Hepatocyte (in vitro differentiated cells): ENCODE data around the gene SPATA2L. TPM values are rescaled to one million over a fixed set of nuclear protein-coding genes. Genes with fewer than 3 reads are reported as not detected.
"Not testable (repeated sequence)": the region's sequence is repeated elsewhere in the genome, so short reads cannot be mapped to it uniquely, and the experiment has no call there.

Source experiments
- DNase-seq: peaks from one replicate; pipeline ENCODE4 v3.0.0-alpha.2; 2016; ENCODE audit warnings: low spot score
- H2AFZ ChIP-seq: fragments of 200-600 bp; sonication (generic); 2 replicates; pipeline ENCODE4 v1.6.0; 2016; ENCODE audit warnings: antibody characterized with exemption, mild to moderate bottlenecking
- H3K27ac ChIP-seq: fragments of 200-600 bp; sonication (generic); 2 replicates; pipeline ENCODE4 v1.5.1; 2016; ENCODE audit warnings: mild to moderate bottlenecking
- H3K27me3 ChIP-seq: fragments of 200-600 bp; sonication (generic); 2 replicates; pipeline ENCODE4 v1.6.1; 2016
- H3K36me3 ChIP-seq: fragments of 200-600 bp; sonication (generic); replicated peaks from 2 replicates; pipeline ENCODE4 v1.5.1; 2016; ENCODE audit warnings: low read depth; ENCODE audit not compliant: insufficient read depth
- H3K4me1 ChIP-seq: fragments of 200-600 bp; sonication (generic); 2 replicates; pipeline ENCODE4 v1.5.1; 2016; ENCODE audit warnings: mild to moderate bottlenecking, moderate library complexity; ENCODE audit not compliant: insufficient read depth
- H3K4me2 ChIP-seq: fragments of 200-600 bp; sonication (generic); 2 replicates; pipeline ENCODE4 v1.6.0; 2016
- H3K4me3 ChIP-seq: fragments of 200-600 bp; sonication (generic); 2 replicates; pipeline ENCODE4 v1.5.1; 2016; ENCODE audit warnings: mild to moderate bottlenecking
- H3K79me2 ChIP-seq: fragments of 200-600 bp; sonication (generic); 2 replicates; pipeline ENCODE4 v1.6.0; 2017; ENCODE audit warnings: mild to moderate bottlenecking
- H3K9me2 ChIP-seq: fragments of 200-600 bp; sonication (generic); replicated peaks from 2 replicates; pipeline ENCODE4 v1.6.0; 2017; ENCODE audit warnings: mild to moderate bottlenecking; ENCODE audit not compliant: insufficient read depth
- H3K9me3 ChIP-seq: fragments of 200-600 bp; sonication (generic); 2 replicates; pipeline ENCODE4 v1.5.1; 2016; ENCODE audit warnings: low read depth, mild to moderate bottlenecking
- H4K20me1 ChIP-seq: fragments of 200-600 bp; sonication (generic); 2 replicates; pipeline ENCODE4 v1.6.0; 2016; ENCODE audit warnings: mild to moderate bottlenecking; ENCODE audit not compliant: insufficient read depth, poor library complexity, severe bottlenecking
- CTCF ChIP-seq: fragments of 200-600 bp; sonication (generic); IDR thresholded peaks from 2 replicates; pipeline ENCODE4 v1.5.1; 2016; ENCODE audit warnings: antibody characterized with exemption, mild to moderate bottlenecking; ENCODE audit not compliant: poor library complexity
- EZH2 ChIP-seq: fragments of 200-600 bp; sonication (generic); IDR thresholded peaks from 2 replicates; pipeline ENCODE4 v1.6.1; 2016; ENCODE audit warnings: antibody characterized with exemption, mild to moderate bottlenecking, borderline replicate concordance
- EZH2phosphoT487 ChIP-seq: fragments of 200-600 bp; sonication (generic); IDR thresholded peaks from one replicate; pipeline ENCODE4 v1.6.1; 2018; ENCODE audit warnings: antibody characterized with exemption, mild to moderate bottlenecking, low read depth, moderate library complexity; ENCODE audit not compliant: unreplicated experiment, severe bottlenecking
- WGBS: methylation state at CpG from one replicate; pipeline ENCODE4 v1.1.6; 2016; ENCODE audit warnings: low lambda C conversion rate; ENCODE audit errors: missing lambda C conversion rate; 5-methylcytosine and 5-hydroxymethylcytosine counted together
- polyA plus RNA-seq: library from polyadenylated mRNA; unstranded; fragments of >200 nt; fragmentation: Nextera tagmentation; extraction: Ambion mirVana; gene quantifications from 2 replicates; pipeline ENCODE4 v1.2.1, GENCODE V29; 2016
- total RNA-seq: library from RNA; depleted of rRNA; stranded (reverse); fragments of >200 nt; gene quantifications from 2 replicates; pipeline ENCODE4 v1.2.3, GENCODE V29; 2014

Gene SPATA2L
- total and polyA plus RNA-seq, 2 experiments from 2014 or later = 25.0 to 32.9 TPM

GRCh38 chr16:89668790-89669158 is 32.7 kb downstream of the SPATA2L start:
- 95% methylated on average over 5 of the region's 5 CpGs for WGBS

GRCh38 chr16:89667633-89668032 is 33.9 kb downstream of the SPATA2L start:
- Histone ChIP-seq H3K4me3 (no peak overlapping the region), H3K27me3 (no peaks in the 10 kb centered on the region), H3K36me3 (no peaks in the 10 kb centered on the region), H4K20me1 (no peaks in the 10 kb centered on the region), H3K4me1 (peaks cover 7% of the 10 kb centered on the region), H3K79me2 (no peaks in the 10 kb centered on the region), H3K9me2 (no peaks in the 10 kb centered on the region), H2AFZ (no peak overlapping the region), H3K27ac (no peak overlapping the region), H3K4me2 (no peak overlapping the region), H3K9me3 (no peaks in the 10 kb centered on the region)
- 86% methylated on average over 9 of the region's 9 CpGs for WGBS
- TF ChIP-seq CTCF (no peak), EZH2 (no peak), EZH2phosphoT487 (no peak)
- DNase-seq = no peak

More at GRCh38 chr16:89668790-89669158, 32.7 kb downstream of the SPATA2L start:
- Histone ChIP-seq H3K27ac (no peak overlapping the region), H2AFZ (no peak overlapping the region), H3K4me3 (no peak overlapping the region), H3K9me2 (no peaks in the 10 kb centered on the region), H3K36me3 (no peaks in the 10 kb centered on the region), H3K4me2 (no peak overlapping the region), H3K79me2 (no peaks in the 10 kb centered on the region), H3K4me1 (peaks cover 7% of the 10 kb centered on the region), H3K27me3 (no peaks in the 10 kb centered on the region), H4K20me1 (no peaks in the 10 kb centered on the region), H3K9me3 (no peaks in the 10 kb centered on the region)
- DNase-seq = no peak
- no peak for TF ChIP-seq EZH2
- TF ChIP-seq EZH2phosphoT487 = no peak
- TF ChIP-seq CTCF = no peak

GRCh38 chr16:89667000-89667399 is 34.5 kb downstream of the SPATA2L start:
- WGBS = 73% methylated on average over 7 of the region's 7 CpGs
- H2AFZ ChIP-seq, H3K4me2 ChIP-seq, H3K27ac ChIP-seq, DNase-seq, H3K9me3 ChIP-seq, H4K20me1 ChIP-seq, H3K4me3 ChIP-seq, H3K79me2 ChIP-seq, H3K4me1 ChIP-seq, H3K9me2 ChIP-seq, H3K27me3 ChIP-seq, H3K36me3 ChIP-seq: not testable (repeated sequence)
- TF ChIP-seq CTCF = peak; percentile 11

- not testable (repeated sequence) for H3K9me3 ChIP-seq, H3K4me2 ChIP-seq, H2AFZ ChIP-seq, H3K4me3 ChIP-seq, H3K79me2 ChIP-seq, DNase-seq, H3K4me1 ChIP-seq, H3K36me3 ChIP-seq, H3K9me2 ChIP-seq, H4K20me1 ChIP-seq, H3K27me3 ChIP-seq, H3K27ac ChIP-seq
- WGBS = 91% methylated on average over 11 of the region's 11 CpGs
Observed at GRCh38 chr16:89664238-89664637, 37.3 kb downstream of the SPATA2L start.
